AG04450 (cell line): ENCODE results near the gene CCDC40. TPM values are rescaled to one million over a fixed set of nuclear protein-coding genes. Genes with fewer than 3 reads are reported as not detected.

Experiments
- CTCF ChIA-PET: fragments of 300-600, 350-600 bp; formaldehyde crosslinking; extraction: SDS; loops from one replicate; lab custom pipeline; 2022; ENCODE audit warnings: antibody characterized with exemption, inconsistent platforms; lab: Charles Lee
- POLR2A ChIA-PET: fragments of 350-600 bp; formaldehyde crosslinking; extraction: SDS; loops from one replicate; lab custom pipeline; 2021; ENCODE audit warnings: antibody characterized with exemption, inconsistent platforms; lab: Yijun Ruan, JAX
- DNase-seq: peaks from one replicate; pipeline ENCODE4 v3.0.0-alpha.2; 2011; ENCODE audit warnings: low read depth, low spot score
- H3K27ac ChIP-seq: one replicate; pipeline ENCODE4 v1.5.1; 2012; ENCODE audit warnings: low read depth, low read length, control low read depth
- H3K27me3 ChIP-seq: one replicate; pipeline ENCODE4 v1.6.0; 2012; ENCODE audit warnings: low read length; ENCODE audit not compliant: control insufficient read depth, insufficient read depth
- H3K4me3 ChIP-seq: 2 replicates; pipeline ENCODE4 v1.5.1; 2011; ENCODE audit warnings: mild to moderate bottlenecking, low read depth, low read length, control low read depth
- H3K9me3 ChIP-seq: 2 replicates; pipeline ENCODE4 v1.5.1; 2012; ENCODE audit warnings: low read length; ENCODE audit not compliant: control insufficient read depth, insufficient read depth
- CTCF ChIP-seq: IDR thresholded peaks from 2 replicates; pipeline ENCODE4 v1.5.1; 2011; ENCODE audit warnings: low read depth, low read length, control low read depth, inconsistent platforms
- polyA plus RNA-seq: library from polyadenylated mRNA; depleted of rRNA; stranded (reverse); fragments of >200 nt; gene quantifications from 2 replicates; pipeline ENCODE4 v1.2.3, GENCODE V29; 2011

The CCDC40 gene
- polyA plus RNA-seq, 1 experiment, result 2.4 TPM

GRCh38 chr17:80117491-80118401, 81.3 kb downstream of the CCDC40 start:
- no peaks in the 10 kb centered on the region for H3K27me3 ChIP-seq
- peaks cover 3% of the 10 kb centered on the region; the same call in 1 of the 2 replicates for H3K9me3 ChIP-seq
- POLR2A ChIA-PET, result interaction anchor here (0.8 kb wide), 1 partner anchor 16 kb away, joined by 4 read pairs; the partner anchor contains the start of gene GAA
- no peak overlapping the region for H3K4me3 ChIP-seq
- TF ChIP-seq CTCF, result no peak
- no peak overlapping the region for H3K27ac ChIP-seq
- DNase-seq, result no peak
- CTCF ChIA-PET, result interaction anchor here (1.0 kb wide), 1 partner anchor 16 kb away, joined by 3 read pairs; the partner anchor contains the start of gene GAA

DNA sequence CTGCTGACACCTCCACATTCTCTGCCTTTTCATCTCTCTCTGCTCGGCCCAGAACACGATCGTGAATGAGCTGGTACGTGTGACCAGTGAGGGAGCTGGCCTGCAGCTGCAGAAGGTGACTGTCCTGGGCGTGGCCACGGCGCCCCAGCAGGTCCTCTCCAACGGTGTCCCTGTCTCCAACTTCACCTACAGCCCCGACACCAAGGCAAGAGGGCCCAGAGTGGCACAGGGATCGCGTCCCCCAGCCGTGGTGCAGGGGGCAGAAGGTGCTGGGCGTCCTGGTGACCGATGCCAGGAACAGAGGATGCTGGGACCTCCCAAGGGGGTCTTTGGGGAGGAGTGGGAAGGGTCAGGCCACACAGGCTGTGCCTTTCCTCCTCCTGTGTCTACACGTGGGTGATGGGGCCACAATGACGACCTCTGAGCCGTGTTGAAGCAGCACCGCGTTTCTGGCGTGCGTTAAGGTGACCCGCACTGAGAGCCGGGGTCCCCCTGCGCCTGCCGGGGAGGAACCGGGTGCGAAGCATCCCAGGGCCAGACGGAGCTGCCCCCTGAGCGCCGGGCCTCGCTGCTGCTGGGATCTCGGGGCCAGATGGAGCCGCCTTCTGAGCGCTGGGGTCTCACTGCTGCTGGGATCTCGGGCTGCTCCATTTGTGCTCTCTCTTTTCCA, 82.3 kb downstream of the CCDC40 start:
- POLR2A ChIA-PET, result no interaction called here
- no peak for TF ChIP-seq CTCF
- no peak for DNase-seq
- H3K9me3 ChIP-seq, result peaks cover 3% of the 10 kb centered on the region; the same call in 1 of the 2 replicates
- H3K4me3 ChIP-seq, result no peak overlapping the region
- CTCF ChIA-PET, result interaction anchor here (1.4 kb wide), 1 partner anchor 17 kb away, joined by 3 read pairs; the partner anchor contains the start of gene GAA
- H3K27ac ChIP-seq, result no peak overlapping the region
- no peaks in the 10 kb centered on the region for H3K27me3 ChIP-seq

- H3K27ac ChIP-seq, result no peak overlapping the region
- CTCF ChIA-PET, result interaction anchor here (1.4 kb wide), 1 partner anchor 18 kb away, joined by 3 read pairs; the partner anchor contains the start of gene GAA
Observed at GRCh38 chr17:80119271-80119791, 82.9 kb downstream of the CCDC40 start.

GRCh38 chr17:80119839-80120238, 83.4 kb downstream of the CCDC40 start:
- DNase-seq, result no peak
- TF ChIP-seq CTCF, result no peak
- H3K9me3 ChIP-seq, result peaks cover 3% of the 10 kb centered on the region; the same call in 1 of the 2 replicates
- ChIA-PET POLR2A (no interaction called here), CTCF (interaction anchor here (1.4 kb wide), 1 partner anchor 18 kb away, joined by 3 read pairs; the partner anchor contains the start of gene GAA)
- no peak overlapping the region for H3K27ac ChIP-seq
- H3K4me3 ChIP-seq, result no peak overlapping the region
- no peaks in the 10 kb centered on the region for H3K27me3 ChIP-seq

More at GRCh38 chr17:80119271-80119791, 82.9 kb downstream of the CCDC40 start:
- H3K9me3 ChIP-seq, result peaks cover 3% of the 10 kb centered on the region; the same call in 1 of the 2 replicates
- H3K27me3 ChIP-seq, result no peaks in the 10 kb centered on the region
- DNase-seq, result no peak
- TF ChIP-seq CTCF, result no peak
- no peak overlapping the region for H3K4me3 ChIP-seq
- POLR2A ChIA-PET, result no interaction called here
